Activated CD8-positive, alpha-beta memory T cell treated with anti-CD3 and anti-CD28 coated beads, Interleukin-2, amount 50 U/mL, for 4 hours (primary cell): ENCODE measurements around the gene ZNF652.
A peak's percentile ranks its signal among the peaks of the same experiment; 100 is the strongest.

Experiments
- DNase-seq: peaks from one replicate; pipeline ENCODE4 v3.0.0-alpha.2; 2020

ZNF652 gene

DNA sequence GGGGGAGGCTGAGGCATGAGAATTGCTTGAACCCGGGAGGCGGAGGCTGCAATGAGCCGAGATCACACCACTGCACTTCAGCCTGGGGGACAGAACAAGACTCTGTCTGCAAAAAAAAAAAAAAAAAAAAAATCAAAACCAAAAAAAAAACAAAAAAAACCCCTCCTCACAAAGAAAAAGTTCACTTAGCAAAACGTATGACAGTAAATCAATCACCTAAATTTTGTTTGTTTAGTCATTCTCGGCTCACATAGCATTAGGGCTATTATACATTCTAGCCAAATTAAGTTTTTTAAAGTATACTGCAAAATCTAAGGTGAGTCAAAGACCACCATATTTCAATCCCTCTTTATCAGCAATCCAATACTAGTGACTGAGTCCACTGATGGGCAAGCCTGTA lies 5.7 kb downstream of the ZNF652 start:
- no peak for DNase-seq

DNA sequence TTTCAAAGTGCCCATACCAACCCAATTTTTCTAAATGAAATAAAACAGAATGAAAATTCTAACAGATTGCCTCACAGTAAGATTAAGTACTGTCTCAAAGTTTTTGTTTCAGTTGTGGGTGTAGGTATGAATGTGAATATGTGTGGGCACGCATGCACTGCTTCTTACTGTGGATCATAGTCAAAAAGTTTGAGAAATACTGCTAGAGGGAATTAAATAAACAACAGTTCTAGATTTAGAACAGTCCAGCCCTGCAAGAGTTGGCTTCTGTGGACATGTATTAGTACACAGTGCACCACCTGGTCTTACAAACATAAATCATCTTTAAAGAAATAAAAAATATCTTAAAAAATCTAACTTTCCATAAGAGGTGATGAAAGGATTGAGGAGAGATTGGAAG lies 8.4 kb downstream of the ZNF652 start:
- DNase-seq, result no peak

DNA sequence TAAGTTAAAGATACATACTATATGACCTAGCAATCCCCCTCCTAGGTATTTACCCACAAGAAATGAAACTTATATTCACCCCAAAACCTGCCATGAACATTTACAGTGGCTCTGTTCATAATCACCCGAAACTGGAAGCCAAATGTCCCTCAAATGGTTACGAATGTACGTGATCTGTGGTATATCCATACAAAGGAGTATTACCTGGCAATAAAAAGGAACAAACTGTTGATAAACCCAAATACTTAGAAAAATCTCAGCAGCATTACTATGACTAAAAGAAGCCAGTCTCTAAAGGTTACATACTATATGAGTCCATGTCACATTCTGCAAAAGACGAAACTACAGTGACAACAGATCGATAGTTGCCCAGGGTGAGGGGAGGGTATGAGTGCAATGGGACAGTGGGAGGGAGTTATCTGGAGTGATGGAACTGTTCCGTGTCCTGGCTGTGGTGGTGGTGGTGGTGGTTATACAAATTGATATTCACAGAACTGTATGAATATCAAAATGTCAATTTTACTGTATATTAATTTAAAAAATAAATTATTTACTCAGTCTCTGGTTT lies 9.4 kb downstream of the ZNF652 start:
- DNase-seq, result no peak

DNA sequence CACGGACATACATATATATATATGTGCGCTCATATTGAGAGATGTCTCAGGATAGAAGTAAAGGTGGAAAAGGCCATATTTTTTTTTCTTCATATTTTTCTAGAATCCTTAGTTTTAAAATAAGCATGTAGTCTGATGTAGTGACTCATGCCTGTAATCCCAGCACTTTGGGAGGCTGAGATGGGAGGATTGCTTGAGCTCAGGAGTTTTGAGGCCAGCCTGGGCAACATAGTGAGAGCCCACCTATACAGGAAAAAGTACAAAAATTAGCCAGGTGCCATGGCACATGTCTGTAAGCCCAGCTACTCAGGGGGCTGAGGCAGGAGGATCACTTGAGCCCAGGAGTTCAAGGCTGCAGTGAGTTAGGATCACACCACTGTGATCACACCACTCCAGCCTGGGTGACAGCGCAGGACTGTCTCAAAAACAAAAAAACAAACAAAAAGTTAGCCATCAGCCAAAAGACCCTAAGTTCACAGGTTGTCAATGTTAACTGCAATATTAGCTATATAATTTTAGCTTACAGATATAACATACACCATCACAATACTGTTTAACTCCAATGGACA lies 10.4 kb downstream of the ZNF652 start:
- DNase-seq, result no peak

DNA sequence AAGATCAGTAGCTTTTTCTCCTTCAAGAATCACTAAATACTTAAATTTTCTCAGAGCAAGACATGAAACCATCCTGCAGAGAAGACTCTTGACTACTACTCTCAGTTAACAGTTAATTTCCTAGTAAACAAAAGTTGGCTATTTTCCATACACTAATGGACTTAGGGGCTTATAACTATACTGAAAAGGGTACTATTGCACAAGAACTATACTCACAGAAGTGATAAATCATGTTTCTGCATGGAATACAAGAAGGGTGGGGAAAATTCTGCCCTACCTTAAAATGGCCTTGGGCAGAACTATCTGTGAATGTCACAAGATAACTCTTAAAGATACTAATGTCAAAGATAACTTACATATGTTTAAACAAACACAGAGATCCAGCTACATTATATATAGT lies 12.5 kb downstream of the ZNF652 start:
- no peak for DNase-seq

DNA sequence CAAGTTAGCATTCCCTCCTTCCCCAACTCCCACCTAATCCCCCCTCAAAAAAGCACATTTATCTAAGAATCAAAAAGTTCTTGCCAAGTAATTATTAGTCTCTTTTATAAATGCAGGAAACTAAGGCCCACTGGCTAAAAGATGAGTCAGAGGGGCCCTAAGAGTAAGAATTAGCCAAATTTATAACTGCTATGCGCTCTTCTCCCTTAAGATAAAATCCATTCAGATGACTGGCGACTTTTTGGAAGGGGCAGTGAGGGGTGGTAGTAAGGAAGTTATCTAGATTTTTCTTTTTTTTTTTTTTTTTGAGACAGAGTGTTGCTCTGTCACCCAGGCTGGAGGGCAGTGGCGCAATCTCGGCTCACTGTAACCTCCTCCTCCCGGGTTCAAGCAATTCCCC lies 17.1 kb downstream of the ZNF652 start:
- no peak for DNase-seq

DNA sequence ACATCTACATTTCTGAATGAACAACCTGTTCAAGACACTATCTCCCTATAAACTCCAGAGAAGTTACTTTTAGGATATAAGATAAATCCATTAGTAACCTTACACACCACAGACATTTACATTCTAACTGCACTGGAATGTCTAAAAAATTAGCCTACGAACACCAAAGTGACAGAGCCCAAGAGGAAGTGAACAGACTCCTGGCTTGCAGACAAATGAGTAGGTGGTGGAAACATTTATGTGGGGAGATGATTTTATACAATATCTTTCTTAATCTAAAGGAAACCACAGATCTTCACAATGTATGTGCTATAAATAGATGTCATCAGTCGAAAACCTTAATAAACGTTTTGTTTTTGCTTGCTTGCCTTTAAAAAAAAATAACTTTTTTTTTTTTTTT lies 18.8 kb downstream of the ZNF652 start:
- DNase-seq, result no peak

DNA sequence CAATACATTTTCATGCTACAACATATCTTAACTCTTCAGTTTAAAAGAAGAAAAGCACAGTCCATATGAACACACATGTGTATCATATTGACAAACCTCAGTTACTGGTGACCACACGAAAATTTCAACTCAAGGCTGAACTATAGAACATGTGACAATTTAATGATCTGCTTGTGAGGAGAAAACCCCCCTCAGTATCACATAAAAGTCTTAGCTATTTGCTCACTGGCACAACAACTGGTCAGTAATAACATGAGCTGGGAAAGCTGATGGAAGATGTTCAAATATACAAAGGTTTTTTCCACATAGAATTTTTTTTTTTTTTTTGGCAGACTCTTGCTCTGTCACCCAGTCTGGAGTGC lies 19.5 kb downstream of the ZNF652 start:
- DNase-seq, result no peak

DNA sequence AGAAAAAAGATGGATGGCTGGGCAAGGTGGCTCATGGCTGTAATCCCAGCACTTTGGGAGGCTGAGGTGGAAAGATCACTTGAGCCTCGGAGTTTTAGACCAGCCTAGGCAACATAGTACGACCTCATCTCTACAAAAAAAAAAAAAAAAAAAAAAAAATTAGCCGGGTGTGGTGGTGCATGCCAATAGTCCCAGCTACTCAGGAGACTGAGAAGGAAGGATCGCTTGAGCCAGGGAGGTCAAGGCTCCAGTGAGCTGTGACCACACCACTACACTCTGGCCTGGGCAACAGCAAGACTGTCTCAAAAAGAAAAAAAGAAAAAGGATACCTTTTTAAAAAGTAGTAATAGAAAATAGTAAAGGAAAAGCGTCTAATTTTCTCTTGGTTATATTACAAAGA lies 20.7 kb downstream of the ZNF652 start:
- no peak for DNase-seq

DNA sequence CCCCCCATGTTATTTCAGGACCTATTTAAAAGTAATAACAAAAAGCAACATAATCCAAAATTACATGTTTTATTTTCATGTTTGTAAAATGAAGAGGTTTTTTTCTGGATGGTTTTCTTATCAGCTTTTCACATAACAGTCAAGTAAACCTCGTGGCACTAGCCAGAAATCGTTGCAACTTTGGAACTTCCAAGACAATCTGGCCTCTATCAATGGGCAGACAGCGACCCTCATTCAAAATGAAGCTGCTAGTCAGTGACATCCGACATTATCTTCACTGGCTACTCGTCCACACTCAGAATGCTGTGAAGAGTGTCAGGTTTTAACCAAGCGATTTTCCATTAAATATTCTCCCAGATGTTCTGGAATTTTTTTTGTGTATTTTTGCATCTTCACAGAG lies 22.7 kb downstream of the ZNF652 start:
- DNase-seq, result no peak

DNA sequence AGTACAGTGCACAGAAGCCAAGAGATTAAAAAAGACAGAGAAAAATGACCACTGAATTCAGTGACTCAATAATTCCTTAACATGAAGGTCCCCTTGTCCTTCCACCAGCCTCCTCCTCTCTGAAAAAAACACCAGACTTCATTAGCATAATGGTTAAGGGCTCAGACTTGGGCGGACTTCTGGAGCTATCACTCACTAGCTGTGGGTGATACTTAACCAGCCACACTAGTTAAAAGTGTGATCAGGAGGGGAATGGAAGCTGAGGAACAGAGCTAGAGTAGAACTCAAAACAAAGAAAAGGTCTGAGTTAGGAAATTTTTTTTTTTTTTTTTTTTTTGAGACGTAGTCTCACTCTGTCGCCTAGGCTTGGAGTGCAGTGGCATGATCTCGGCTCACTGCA lies 23.2 kb downstream of the ZNF652 start:
- DNase-seq, result no peak

DNA sequence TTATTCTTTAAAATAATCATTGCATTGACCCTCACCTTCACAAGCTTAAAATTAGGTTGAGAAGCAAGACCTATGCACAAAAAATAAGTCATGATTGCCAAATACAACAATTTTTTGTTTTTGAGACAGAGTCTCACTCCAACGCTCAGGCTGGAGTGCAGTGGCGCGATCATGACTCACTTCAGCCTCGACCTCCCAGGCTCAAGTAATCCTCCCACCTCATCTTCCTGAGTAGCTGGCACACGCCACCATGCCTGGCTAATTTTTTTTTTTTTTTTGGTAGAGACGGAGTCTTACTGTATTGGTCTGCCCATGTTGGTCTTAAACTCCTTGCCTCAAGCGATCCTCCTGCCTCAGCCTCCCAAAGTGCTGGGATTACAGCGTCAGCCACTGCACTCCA lies 24.2 kb downstream of the ZNF652 start:
- peak; percentile 36 for DNase-seq

DNA sequence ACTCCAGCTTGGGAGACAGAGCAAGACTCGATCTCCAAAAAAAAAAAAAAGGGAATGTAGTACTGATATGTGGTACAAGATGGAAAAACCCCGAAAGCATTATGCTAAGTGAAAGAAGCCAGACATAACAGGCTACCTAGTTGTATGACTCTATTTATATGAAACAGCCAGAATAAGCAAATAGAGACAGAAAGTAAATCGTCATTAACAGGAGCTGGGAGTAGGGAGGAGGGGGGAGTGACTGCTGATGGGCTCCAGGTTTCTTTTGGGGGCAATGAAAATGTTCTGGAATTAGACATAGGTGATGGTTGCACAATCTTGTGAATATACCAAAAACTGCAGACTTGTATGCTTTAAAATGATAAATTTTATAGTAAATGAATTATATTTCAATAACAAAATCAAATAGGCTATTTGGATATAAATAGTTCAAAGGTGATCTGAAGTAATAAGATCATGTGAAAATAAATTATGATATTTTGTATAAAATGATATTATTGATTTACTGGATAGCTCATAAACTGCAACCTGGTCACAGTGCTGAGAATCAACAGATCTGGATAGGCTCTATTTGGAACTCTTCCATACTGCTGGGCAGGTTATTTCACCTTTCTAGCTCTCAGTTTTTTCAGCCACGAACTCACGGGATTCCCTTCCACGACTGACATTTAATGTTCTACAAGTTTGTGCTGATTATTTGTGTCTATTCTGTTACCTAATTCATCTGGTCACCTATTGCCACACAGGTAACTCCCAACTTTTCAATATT lies 27.1 kb downstream of the ZNF652 start:
- no peak for DNase-seq

DNA sequence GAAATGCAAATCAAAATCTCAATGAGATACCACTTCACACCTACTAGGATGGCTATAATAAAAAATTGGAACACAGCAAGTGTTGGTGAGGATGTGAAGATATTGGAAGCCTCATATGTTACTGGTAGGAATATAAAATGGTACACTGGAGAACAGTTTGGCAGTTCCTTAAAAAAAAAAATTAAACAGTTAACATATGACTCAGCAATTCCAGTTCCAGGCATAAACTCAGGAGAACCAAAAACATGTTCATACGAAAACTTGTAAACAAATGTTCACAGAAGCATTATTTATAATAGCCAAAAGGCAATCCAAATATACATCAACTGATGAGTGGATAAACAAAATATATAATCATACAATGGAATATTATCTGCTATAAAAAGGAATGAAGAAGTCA lies 28.2 kb downstream of the ZNF652 start:
- no peak for DNase-seq

DNA sequence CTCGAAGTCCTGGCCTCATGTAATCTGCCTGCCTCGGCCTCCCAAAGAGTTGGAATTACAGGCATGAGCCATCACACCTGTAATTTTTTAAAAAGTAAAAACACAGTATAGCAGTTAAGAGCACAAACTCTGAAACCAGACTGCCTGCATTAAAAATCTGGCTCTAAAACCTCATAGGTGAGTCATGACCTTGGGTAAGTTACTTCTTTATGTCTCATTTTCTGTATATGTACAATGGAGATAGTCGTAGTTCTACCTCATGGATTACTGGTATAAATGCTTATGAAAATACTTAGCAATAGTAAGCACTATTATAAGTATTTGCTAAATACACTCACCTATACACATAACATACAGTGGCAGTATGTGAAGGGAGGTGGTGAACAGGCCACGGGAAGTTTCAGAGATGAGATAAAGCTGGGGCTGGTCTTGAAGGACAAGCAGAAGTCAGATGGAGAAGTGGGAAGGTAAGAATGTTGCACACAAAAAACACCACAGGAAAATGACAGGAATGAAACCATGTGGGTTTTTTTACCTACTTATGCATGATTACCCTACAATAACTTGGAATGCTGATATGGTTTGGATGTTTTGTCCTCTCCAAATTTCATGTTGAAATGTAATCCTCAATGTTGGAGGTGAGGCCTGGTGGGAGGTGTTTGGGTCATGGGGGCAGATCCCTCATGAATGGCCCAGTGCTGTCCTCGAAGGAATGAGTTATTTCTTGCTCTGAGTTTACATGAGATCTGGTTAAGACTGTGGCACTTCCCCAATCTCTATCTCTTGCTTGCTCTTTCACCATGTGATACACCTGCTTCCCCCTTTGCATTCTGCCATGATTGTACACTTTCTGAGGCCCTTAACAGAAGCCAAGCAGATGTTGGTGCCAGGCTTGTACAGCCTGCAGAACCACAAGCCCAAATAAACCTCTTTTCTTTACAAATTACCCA lies 33.9 kb downstream of the ZNF652 start:
- no peak for DNase-seq

DNA sequence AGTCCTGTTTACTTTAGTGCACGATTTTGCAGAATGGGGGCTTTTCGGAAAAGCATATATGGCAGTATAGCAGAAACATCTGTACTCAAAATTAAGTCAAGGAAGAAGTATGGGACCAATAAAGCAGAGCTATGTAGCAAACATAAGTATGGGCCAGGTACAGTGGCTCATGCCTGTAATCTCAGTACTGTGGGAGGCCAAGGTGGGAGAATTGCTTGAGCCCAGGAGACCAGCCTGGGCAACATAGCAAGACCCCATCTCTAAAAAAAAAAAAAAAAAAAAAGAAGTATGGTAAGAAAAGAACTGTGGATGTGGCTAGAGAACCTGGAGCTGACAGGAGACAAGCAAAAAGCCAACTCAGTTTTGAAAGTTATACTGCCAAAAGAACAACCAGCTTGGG lies 36.1 kb downstream of the ZNF652 start:
- DNase-seq, result no peak

DNA sequence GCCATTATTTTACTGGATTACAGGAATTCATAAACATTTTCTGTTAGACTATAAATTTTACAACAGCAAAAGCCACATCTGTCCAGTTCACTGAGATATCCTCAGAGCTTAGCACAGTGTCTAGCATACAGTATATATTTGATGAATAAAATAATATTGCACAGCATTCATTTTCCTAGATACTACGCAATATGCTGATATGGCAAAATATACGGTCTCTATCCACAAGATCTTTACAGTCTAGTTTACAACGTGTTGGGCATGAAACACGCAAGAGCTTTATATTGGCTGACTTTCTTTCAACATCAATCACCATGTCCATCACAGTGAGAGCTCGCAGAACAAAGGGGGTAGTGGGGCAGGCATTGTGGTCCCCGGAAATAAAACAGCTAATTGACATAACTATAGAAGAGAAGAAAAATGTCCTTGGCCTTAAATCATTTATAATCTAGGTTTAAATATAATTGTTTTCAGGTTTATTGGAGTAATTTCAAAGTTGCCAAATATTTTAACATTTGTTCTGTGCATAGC lies 43.5 kb downstream of the ZNF652 start:
- no peak for DNase-seq

DNA sequence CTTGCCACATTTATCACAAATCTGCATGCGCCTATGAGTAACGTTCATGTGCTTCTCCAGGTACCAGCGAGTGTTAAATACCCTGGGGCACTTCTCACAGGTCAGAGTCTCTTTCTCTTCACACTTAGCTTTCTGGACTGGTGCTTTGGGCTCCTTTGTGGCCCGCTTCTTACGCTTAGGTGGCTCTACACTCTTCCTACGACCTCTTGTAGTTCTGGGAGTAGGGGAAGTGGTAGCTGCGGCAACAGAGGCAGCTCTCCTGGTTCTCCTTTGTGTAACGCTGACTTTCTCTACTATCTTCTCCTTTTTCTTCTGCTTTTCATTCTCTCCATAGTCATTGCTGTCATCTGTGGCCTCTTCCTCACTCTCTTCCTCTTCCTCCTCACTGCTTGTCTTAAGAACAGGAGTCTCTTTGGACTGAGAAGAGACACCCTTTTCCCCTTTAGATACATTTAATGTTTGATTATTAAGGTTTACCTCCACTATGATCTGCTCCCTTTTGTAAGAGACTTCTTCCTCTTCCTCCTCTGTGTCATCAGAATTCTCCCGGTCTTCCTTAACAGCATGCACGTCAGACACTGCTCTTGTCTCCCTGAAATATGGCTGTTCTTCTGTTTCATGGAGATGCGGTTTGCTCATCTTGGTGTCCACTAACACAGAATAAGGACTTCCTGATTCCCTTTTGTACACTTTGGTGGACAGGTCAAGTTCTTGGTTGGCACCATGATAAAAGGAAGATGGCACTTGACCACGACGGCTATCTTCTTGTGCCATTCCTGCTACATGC lies 45.0 kb downstream of the ZNF652 start:
- no peak for DNase-seq

DNA sequence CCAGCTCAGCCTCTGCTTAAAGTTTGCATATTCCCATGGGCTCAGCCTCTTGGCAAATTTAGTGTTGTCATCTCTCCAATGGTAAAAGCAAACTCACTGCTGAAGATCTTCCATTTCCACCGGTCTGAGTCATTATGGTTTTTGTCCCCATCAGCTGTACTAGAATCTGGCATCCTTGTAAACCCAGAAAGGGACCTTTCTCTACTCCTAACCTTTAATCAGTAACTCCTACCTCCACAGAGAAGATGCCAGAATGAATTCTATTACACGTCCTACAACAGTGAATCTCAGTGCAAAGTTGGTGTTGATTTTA lies 45.8 kb downstream of the ZNF652 start:
- no peak for DNase-seq

DNA sequence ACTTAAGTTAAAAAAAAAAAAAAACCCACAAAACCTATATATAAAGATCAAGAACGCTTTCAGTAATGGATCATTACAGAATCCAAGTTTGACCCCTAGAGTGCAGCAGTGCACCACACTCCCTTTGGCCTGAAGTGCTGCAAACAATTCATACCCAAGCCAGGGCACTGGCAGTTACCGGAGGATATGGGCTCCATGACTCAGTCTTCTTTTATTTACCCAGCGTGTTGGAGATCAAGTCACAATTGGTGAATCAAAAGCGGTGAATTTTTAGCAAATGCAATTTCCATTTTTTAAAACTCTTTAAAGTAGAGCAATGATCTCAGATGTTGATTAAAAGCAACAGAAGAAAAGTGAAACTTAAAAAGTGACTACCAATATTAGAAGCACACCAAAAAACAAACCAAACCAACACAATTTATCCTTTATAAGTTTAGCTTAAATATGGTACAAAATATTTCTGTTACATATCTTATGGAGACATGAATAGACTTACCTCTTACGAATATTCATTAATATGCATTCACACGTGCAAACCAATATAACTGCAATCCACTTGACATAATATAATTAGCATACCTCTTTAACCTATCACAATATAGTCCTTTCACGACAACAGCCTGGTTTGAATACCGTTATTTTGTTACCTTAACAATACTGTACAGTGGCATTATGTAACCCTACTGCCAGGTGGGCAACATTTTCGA lies 46.3 kb downstream of the ZNF652 start:
- DNase-seq, result peak; percentile 79

DNA sequence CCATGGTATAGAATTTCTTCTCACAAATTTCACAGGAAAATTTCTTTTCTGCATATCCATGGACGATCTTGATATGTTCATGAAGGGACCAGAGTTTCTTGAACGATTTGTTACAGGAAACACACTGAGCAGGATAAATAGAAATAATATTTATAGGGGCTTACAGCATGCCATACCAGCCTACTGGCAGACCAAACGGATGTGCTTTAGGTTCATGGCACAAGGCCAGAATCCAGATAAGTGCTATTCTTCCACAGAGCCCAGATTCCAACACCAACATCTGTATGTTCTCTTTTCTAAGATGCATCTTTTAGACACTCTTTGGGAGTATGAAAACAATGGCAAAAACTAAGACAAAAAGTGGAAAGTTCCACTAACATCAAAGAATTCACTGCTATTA lies 49.3 kb downstream of the ZNF652 start:
- DNase-seq, result no peak

DNA sequence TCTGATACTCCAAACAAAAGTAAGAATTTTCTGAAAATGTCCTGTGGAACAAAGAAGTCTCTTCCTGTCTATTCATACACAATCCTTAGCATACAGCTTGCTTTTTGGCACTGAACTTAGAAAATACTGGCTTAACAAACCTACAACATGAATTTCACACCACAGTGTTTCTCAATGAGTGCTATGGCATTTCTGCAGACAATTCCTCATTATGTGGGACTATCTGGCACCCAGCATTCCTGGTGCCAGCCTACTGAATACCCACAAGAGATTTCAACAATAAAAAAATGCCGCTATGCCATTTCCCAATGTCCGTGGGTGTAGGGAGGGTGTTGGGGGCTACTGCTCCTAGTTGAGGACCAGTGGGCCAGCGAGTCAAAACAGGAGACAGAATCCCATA lies 62.1 kb downstream of the ZNF652 start:
- DNase-seq, result no peak
